AG08396 (cell line): Measurements from ENCODE around the gene PPP1R15B.
"Not testable (repeated sequence)": the region's sequence is repeated elsewhere in the genome, so short reads cannot be mapped to it uniquely, and the experiment has no call there.

Experiments used
- DNase-seq: peaks from one replicate; pipeline ENCODE4 v3.0.0; 2012; ENCODE audit warnings: low spot score, mixed read lengths

Gene PPP1R15B

DNA sequence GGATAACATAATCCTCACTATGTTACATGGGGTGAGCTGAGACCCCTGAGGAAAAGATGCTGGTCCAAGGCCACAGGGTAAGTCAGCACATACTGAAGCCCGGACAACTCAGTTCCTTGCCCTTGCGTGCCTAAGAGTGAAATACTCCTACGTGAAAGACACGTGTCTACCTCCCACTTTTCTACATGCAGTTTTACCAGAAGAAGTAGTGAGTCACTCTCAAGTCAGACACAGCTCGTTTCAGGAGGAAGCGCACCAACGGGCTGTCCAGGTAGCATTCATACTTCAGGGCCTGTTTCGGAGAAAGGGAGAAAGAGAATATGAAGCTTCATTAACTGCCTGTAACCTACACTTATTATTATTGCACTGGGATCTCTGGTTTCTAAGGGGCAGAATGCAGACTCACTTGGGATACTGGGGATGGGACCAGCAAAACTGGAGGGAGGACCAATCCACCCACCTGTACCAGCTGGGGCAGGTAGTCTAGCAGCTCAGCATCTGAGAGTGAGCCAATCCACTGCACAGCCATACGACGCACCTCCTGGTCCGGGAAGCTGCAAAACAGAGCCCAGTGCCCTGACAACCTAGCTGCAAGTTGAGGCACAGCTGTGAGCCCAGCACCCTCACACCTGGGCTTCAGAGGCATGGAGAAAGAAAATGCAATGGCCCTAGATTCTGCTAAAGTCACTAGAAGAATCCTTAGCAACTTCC is 32.4 kb upstream of the PPP1R15B start:
- DNase-seq = no peak

- DNase-seq = no peak
Observed at GRCh38 chr1:204443260-204443619, 31.6 kb upstream of the PPP1R15B start.

- no peak for DNase-seq
Observed at GRCh38 chr1:204442376-204443259, 31.0 kb upstream of the PPP1R15B start.

DNA sequence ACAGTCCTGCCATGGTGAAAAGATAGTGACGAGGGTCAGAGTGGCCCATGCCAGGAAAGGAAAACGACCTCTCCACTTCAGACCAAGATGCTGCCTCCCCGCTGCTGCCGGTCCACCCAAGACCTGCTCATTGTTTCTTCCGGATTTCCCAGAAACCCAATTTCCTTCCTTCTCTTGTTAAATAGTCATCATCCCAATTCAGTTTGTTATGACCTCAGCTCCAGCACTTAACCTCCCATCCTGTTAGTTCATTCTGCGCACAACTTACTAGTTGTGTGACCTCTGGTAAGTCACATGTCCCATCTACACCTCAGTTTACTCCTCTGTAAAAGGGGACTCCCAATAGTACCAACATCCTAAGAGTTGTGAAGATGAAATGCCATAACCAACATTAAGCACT is 29.9 kb upstream of the PPP1R15B start:
- no peak for DNase-seq

GRCh38 chr1:204439621-204440375 is 28.2 kb upstream of the PPP1R15B start:
- DNase-seq = no peak

- DNase-seq = peak; percentile 91
Observed at GRCh38 chr1:204438628-204439027, 27.0 kb upstream of the PPP1R15B start.

DNA sequence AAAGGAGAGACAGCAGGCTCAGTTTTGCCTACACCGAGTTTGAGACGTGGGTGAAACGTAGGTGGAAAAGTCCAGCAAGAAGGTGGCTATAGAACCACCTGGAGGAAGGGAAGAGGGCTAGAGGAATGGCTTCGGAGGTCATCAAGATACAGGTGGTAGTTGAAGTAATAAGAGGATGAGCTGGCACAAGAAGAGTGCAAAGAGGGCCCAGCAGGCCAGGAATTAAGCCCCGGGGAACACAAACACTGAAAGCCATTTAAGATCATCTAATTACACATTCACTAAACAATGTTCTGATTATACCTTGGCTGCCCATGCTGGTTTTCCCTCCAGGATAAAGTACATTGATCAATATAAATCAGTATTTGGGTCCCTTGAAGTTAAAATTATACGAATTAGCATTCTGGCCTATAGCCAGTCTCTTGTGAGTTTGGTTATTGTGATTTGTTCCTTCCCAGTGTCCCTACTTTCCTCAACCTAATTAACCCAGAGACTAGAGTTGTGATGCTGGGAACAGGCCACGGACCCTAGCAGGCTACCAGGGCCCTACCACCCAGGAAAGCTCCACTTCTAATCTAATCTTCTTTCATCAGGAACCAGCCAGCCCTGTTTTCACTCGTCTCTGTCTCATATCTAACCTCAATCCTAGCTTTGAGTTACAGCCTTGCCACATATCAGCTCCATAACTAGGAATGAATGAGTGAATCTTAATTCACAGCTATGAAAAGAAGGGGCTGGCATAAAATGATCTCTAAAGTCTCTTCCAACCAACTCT is 26.4 kb upstream of the PPP1R15B start:
- no peak for DNase-seq

DNA sequence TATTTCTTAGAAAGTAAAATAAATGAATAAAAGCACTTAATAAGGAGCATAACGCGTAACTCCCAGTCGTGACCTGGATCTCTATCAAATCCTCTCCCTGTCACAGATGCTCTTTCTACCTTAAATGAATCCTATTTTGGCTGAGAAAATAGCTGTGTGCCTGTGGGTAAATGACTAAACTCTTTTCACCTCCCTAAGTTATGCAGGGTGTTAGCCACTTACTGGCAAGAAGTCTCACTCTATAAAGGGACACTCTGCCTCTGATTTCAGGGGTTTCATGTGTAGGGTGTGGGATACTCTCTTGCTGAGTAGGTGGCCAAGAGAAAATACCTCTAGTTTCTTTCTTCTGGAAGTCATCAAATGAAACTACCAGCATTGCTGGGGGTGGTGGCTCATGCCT is 24.3 kb upstream of the PPP1R15B start:
- DNase-seq = no peak

DNA sequence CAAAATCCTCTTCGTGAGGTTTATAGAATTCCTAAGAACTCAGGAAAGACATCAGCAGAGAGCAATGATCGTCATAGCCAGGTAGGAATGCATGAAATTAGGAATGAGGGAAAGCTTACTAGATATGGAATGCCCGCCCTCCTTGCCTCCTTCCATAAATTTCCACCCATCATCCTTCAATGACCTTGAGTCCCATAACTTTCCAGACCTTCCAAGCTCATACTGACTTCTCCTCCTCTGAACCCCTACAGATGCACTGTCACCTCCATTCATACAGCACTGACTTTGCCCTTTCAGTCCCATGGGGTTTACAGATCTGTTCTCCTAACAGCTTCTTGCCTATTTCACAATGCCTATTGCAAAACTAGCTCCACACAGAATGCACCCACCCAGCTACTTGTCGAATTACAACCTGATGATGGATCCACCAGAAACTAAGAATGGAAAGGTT is 23.8 kb upstream of the PPP1R15B start:
- no peak for DNase-seq

DNA sequence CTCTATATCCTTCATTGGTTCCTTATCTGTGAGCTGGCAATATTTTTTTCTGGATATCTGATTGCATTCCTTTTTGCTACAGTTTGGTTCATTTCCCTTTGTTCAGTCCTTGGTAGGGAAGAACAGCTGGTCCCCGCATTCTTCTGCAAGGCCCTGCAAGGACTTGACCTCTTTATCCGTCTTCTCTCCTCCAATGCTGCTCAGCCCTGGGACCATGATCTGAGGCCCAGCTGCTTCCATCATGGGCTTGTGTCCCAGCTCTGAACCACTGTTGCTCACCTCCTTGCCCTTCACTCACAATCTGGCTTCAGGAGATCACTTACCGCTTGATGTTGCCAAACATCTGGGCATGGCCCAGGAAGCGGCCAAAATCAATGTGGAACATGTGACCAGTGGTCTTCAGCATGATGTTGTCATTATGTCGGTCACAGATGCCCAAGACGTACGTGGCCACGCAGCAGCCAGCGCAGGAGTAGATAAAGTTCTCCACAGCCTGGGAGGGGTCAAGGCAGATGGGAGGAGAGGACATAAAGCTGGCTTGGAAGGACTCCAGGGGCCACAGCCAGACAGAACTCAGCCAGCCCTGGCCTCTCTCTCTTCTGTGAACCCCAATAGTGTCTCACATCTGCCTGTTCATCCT is 22.6 kb upstream of the PPP1R15B start:
- DNase-seq = no peak

DNA sequence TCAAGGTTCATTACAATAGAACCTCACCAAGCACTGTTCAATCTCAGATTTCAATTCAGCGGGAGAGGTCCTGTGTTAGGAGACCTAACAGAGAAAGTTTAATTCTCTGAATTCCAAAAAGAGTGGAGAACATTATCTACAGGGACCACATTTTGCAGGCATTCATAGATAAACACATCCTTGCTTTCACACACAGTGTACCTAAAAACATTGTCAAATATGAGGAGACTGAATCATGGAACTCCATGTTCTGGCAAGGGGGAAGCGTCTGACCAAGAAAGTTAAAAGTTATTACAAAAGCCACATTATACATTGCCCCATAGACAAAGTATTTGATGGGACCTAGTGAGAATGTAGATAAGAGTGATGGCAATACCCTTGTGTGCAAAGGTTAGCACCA is 21.1 kb upstream of the PPP1R15B start:
- no peak for DNase-seq

DNA sequence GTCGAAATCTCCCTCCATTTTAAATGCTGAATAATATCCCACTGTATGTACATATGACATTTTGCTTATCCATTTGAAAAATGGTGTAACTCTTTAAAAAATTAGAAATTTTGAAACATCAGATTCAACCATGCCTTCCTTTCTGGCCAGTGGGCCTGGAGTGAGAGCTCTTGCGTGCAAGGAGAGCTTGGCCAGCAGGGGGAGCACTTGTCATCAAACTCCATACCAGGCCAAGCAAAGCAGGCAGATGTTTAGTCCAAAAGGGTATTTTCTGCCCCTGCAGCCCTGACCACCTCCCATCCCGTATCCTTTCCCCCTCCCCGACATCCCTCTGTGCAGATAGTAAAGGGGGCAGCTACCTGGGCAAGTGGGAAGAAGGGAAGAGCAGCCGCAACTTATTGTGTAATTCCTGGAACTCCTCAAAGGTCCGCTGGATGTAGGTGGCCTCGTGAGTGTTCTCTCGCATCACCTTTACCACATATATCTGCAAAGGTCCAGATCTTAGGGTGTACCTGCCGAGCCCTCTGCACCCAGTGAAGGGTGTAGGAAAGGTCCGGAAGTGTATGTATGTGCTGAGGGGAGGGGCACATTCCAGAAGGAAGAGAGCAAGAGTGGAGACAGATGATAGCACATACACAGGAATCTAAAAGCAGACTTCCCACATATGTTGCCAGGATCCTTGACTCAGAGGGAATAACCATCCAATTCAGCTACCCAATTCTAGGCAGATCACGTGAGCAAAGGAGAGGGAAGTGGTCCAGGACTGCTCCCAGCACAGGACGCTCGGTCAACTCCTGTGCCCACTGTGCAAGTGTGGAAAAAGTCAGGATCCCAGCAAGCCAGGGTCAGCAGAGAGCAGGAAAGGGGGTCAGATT is 19.9 kb upstream of the PPP1R15B start:
- peak; percentile 80 for DNase-seq

DNA sequence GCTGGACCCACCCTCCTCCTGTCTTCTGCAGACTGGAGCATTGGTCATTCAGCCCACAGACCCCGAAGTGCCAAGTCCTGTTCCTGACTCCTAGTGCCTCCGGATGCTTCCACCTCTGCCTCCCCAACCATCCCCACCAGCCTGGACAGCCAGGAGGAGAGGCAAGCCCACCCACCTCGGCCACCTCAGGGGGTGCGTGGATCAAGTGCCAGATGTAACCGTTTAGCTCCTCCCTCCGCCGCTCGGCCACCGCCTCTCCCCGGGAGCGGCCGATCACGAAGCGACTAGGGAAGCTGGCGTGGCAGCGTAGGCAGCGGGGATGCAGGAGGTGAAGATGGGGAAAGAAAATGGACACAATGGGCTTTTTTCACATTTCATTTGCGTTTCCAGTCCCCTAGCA is 18.1 kb upstream of the PPP1R15B start:
- DNase-seq = no peak

DNA sequence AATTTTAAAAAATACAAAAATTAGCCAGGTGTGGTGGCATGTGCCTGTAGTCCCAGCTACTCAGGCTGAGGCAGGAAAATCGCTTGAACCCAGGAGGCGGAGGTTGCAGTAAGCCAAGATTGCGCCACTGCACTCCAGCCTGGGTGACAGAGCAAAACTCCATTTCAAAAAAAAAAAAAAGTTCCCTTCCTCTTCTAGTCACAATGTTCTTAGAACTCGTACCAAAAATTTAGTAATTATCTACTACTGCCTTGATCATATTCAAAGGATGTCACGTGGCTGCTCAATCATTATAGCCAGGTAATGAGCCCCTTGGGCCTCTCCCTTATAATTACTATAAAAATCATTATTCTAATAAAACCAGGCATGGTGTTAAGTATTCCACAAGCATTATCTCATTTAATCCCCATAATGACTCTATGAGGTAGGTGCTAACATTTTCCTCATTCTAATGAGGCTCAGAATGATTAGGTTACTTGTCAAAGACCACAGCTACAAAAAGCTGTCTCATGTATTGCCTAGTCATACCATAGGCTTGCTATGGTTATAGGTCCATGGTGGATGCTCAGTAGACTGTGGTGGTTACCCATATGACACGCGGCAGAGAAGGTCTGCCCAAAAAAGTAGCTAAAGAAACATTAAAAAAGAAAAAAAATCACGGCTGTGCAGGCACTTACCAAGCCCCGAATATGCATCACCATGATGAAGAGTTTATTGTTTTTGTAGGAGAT is 15.5 kb upstream of the PPP1R15B start:
- DNase-seq = no peak

GRCh38 chr1:204426474-204426873 is 14.9 kb upstream of the PPP1R15B start:
- no peak for DNase-seq

DNA sequence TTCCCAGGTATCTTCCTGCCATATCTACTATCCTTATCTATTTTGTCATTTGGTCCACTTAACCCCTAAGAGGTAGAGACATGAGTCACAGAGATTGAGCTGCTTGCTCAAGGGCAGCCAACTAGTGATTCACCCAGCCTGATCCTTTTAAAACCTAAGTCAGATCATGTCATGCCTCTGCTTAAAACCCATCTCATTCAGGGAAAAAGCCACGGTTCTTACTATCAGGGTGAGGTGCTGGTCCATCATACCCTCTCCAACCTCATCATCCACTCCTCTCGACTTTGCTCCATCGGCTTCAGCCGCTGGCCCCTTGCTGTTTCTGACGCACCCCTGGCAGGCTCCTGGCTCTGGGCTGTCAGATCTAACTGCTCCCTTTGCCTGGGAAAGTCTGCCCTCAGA is 14.4 kb upstream of the PPP1R15B start:
- peak; percentile 62 for DNase-seq

- no peak for DNase-seq
Observed at GRCh38 chr1:204424621-204425020, 13.0 kb upstream of the PPP1R15B start.

- not testable (repeated sequence) for DNase-seq
Observed at GRCh38 chr1:204422061-204422705, 10.6 kb upstream of the PPP1R15B start.

DNA sequence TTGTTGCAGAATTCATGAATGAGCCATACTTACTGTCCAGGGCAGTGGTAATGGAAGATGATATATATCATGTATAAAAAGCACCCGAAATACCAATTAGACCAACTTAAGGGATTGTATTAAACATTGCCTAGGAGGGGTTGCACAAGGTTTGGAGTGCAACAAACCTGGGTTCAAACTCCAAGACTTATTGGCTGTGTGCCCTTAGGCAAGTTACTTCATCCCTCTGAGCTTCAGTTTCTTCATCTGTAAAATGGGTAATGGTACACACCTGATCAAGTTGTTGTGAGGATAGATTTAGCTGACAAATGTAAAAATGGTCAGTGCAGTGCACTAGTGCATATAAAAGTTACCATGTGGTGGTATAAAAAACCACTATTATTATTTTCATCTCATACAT is 9.8 kb upstream of the PPP1R15B start:
- DNase-seq = no peak
